Psoas muscle (tissue), 8 donors: ENCODE measurements around the gene BEND2. TPM values are rescaled to one million over a fixed set of nuclear protein-coding genes. Genes with fewer than 3 reads are reported as not detected.

Experiments
- ATAC-seq, 4 donors: fragments of 200-7000 bp; cut with Tn5 transposase; one replicate each; pipeline ENCODE4 v1.9.1; 2020; ENCODE audit warnings: moderate library complexity in 3 of 4, mild to moderate bottlenecking in 2 of 4
- DNase-seq, 2 donors: peaks; one replicate each; pipeline ENCODE4 v3.0.0-alpha.2; 2020
- H3K27ac ChIP-seq: fragments of 200-600 bp; one replicate; pipeline ENCODE4 v1.8.0; 2022
- H3K27me3 ChIP-seq, 3 donors: fragments of 200-600 bp in 1 of 3; one replicate each; pipeline versions ENCODE4 v1.6.1 to v1.8.0; 2013 to 2022; ENCODE audit warnings: low read length in 2 of 3, mild to moderate bottlenecking in 2 of 3, moderate library complexity in 1 of 3; ENCODE audit not compliant: insufficient read depth in 3 of 3
- H3K36me3 ChIP-seq, 2 donors: fragments of 200-600 bp in 1 of 2; one replicate each; pipeline versions ENCODE4 v1.6.1 to v1.8.0; 2013 to 2022; ENCODE audit warnings: low read depth in 1 of 2, mild to moderate bottlenecking in 1 of 2, moderate library complexity in 1 of 2; ENCODE audit not compliant: insufficient read depth in 1 of 2
- H3K4me1 ChIP-seq: fragments of 200-600 bp; one replicate; pipeline ENCODE4 v1.8.0; 2022
- H3K4me3 ChIP-seq: fragments of 200-600 bp; one replicate; pipeline ENCODE4 v1.8.0; 2022; ENCODE audit warnings: mild to moderate bottlenecking
- H3K9me3 ChIP-seq: fragments of 200-600 bp; one replicate; pipeline ENCODE4 v1.8.0; 2022
- CTCF ChIP-seq: fragments of 200-600 bp; IDR thresholded peaks from one replicate; pipeline ENCODE4 v1.8.0; 2022; ENCODE audit warnings: antibody characterized with exemption
- WGBS, 3 donors: extraction: QIAGEN DNeasy Blood & Tissue Kit; methylation state at CpG; one replicate each; pipeline versions ENCODE4 v1.1.6 to v1.1.7; 2013; 5-methylcytosine and 5-hydroxymethylcytosine counted together
- intact Hi-C, 2 donors: fragments of 100-400 bp; cut with DNase I; formaldehyde crosslinking; loops; one replicate each; pipeline versions ENCODE4 v1.11.0 to v1.14.2; 2022
- polyA plus RNA-seq, 3 donors: library from polyadenylated mRNA; stranded (reverse); fragments of 200-250 nt; gene quantifications; one replicate each; pipeline ENCODE4 v1.2.3, GENCODE V29; 2013
- total RNA-seq, 4 donors: library from RNA; stranded (reverse); fragmentation: NEBNext Ultra II Directional in 2 of 4; extraction: Animal tissue kit (Norgen Biotek cat#: 25700) in 2 of 4; gene quantifications; one replicate each; pipeline versions ENCODE4 v1.2.1 to v1.2.4, GENCODE V29; 2021 to 2023
- donor health status: healthy with polysubstance abuse.
- donor health status: DM: no; HTN: no; CAD: no; lungs with moderate emphysema.
- donor health status: Bipolar disorder and iron deficiency.
- donor health status: healthy.
- donor health status: DM: yes; HTN: yes; CAD: no.
- donor health status: DM: no; HTN: no; CAD: no.
- donor health status: DM: no; HTN: no; CAD: no.
- donor health status: DM: yes; HTN: yes; CAD: no.

BEND2 gene
- total and polyA plus RNA-seq, 7 donors, result 0.03 to 0.30 (median 0.05) TPM; not detected in 3

- no peak for ATAC-seq
- no peaks in the 10 kb centered on the region for H3K4me1 ChIP-seq
- no peaks in the 10 kb centered on the region for H3K9me3 ChIP-seq
- H3K4me3 ChIP-seq, result no peak overlapping the region
- H3K36me3 ChIP-seq, result no peaks in the 10 kb centered on the region
- no peak for DNase-seq
- TF ChIP-seq CTCF, result no peak
- intact Hi-C loops, result no loop called here
- 73 to 83% (median 74%) methylated on average over 6 of the region's 6 CpGs for WGBS, 3 donors
- no peak overlapping the region for H3K27ac ChIP-seq
- no peaks in the 10 kb centered on the region for H3K27me3 ChIP-seq
These were observed 87.1 kb downstream of the BEND2 start for GRCh38 chrX:18133605-18134004.

GRCh38 chrX:18129690-18130089 is 91.0 kb downstream of the BEND2 start:
- ATAC-seq (no peak), DNase-seq (no peak)
- no peak for TF ChIP-seq CTCF
- Histone ChIP-seq H3K27ac (no peak overlapping the region), H3K9me3 (no peaks in the 10 kb centered on the region), H3K27me3 (no peaks in the 10 kb centered on the region), H3K4me1 (no peaks in the 10 kb centered on the region), H3K4me3 (no peak overlapping the region), H3K36me3 (no peaks in the 10 kb centered on the region)
- intact Hi-C loops, result no loop called here
- WGBS, 3 donors, result 59 to 69% (median 61%) methylated on average over 8 of the region's 8 CpGs

GRCh38 chrX:18126971-18127370 is 93.7 kb downstream of the BEND2 start:
- Histone ChIP-seq H3K4me1 (no peaks in the 10 kb centered on the region), H3K27ac (no peak overlapping the region), H3K36me3 (no peaks in the 10 kb centered on the region), H3K27me3 (peaks cover 0 to 5% (median 0%) of the 10 kb centered on the region in 3 donors), H3K4me3 (no peak overlapping the region), H3K9me3 (no peaks in the 10 kb centered on the region)
- intact Hi-C loops, result no loop called here
- ATAC-seq (no peak), DNase-seq (no peak)
- TF ChIP-seq CTCF, result no peak

GRCh38 chrX:18119856-18120255 is 100.8 kb downstream of the BEND2 start:
- Histone ChIP-seq H3K27ac (no peak overlapping the region), H3K9me3 (peaks cover 7% of the 10 kb centered on the region), H3K36me3 (no peaks in the 10 kb centered on the region), H3K4me3 (no peak overlapping the region), H3K4me1 (no peaks in the 10 kb centered on the region), H3K27me3 (peaks cover 0 to 9% (median 0%) of the 10 kb centered on the region in 3 donors)
- DNase-seq (no peak), ATAC-seq (no peak)
- 74 to 91% (median 78%) methylated on average over 2 of the region's 2 CpGs for WGBS, 3 donors
- intact Hi-C loops, result no loop called here
- TF ChIP-seq CTCF, result no peak

Other genes starting within 250 kb of the BEND2 start
- gene SCML2, start 133.8 kb upstream of the BEND2 start, total RNA-seq, result 1 to 10 TPM; 1.1 to 1.6 (median 1.4) TPM
- gene SCML2, start 133.8 kb upstream of the BEND2 start, polyA plus RNA-seq, result 1 to 10 TPM; 1.6 to 3.0 (median 2.3) TPM
- 1 to 10 TPM; 1.6 to 3.8 (median 2.9) TPM for gene CDKL5, start 204.7 kb upstream of the BEND2 start, total RNA-seq
- 1 to 10 TPM in 1 of 3 donors, under 1 TPM in 2; 0.42 to 1.2 (median 0.48) TPM for gene CDKL5, start 204.7 kb upstream of the BEND2 start, polyA plus RNA-seq